Nephron (organoid): ENCODE measurements around the gene MLF2.

ENCODE experiments used
- H3K27ac Mint-ChIP-seq, 3 experiments: 2 replicates each; pipeline ENCODE4 v1.8.0; 2020; ENCODE audit warnings: mixed read lengths in 3 of 3, mild to moderate bottlenecking in 2 of 3, moderate library complexity in 1 of 3
- H3K27me3 Mint-ChIP-seq: 2 replicates; pipeline ENCODE4 v1.8.0; 2021; ENCODE audit warnings: low read depth, mild to moderate bottlenecking, moderate library complexity, mixed read lengths
- H3K36me3 Mint-ChIP-seq: 2 replicates; pipeline ENCODE4 v1.8.0; 2020; ENCODE audit warnings: low read depth, mixed read lengths
- H3K4me1 Mint-ChIP-seq: 2 replicates; pipeline ENCODE4 v1.8.0; 2020; ENCODE audit warnings: mixed read lengths
- H3K4me3 Mint-ChIP-seq, 3 experiments: 2 replicates each; pipeline ENCODE4 v1.8.0; 2020; ENCODE audit warnings: mild to moderate bottlenecking in 3 of 3, mixed read lengths in 3 of 3, moderate library complexity in 2 of 3
- H3K9me3 Mint-ChIP-seq: 2 replicates; pipeline ENCODE4 v1.8.0; 2020; ENCODE audit warnings: mixed read lengths
- TF ChIP-seq, protein P1 (sequence below), 3 experiments: fragments of 200-600 bp; sonication (generic); IDR thresholded peaks; one replicate each; pipeline ENCODE4 v1.5.0; 2021; ENCODE audit warnings: antibody characterized with exemption in 3 of 3; ENCODE audit not compliant: unreplicated experiment in 3 of 3

Gene MLF2

GRCh38 chr12:6771091-6771495 lies 18.2 kb upstream of the MLF2 start:
- Mint-ChIP-seq H3K27me3 (peaks cover 19% of the 10 kb centered on the region), H3K4me1 (peaks cover 35% of the 10 kb centered on the region), H3K27ac (peak overlapping the region in 1 of 3 experiments; percentile 45), H3K36me3 (peaks cover 48% of the 10 kb centered on the region), H3K4me3 (peak overlapping the region; percentile 70 to 73 (median 73)), H3K9me3 (no peaks in the 10 kb centered on the region)
- TF ChIP-seq, protein P1, sequence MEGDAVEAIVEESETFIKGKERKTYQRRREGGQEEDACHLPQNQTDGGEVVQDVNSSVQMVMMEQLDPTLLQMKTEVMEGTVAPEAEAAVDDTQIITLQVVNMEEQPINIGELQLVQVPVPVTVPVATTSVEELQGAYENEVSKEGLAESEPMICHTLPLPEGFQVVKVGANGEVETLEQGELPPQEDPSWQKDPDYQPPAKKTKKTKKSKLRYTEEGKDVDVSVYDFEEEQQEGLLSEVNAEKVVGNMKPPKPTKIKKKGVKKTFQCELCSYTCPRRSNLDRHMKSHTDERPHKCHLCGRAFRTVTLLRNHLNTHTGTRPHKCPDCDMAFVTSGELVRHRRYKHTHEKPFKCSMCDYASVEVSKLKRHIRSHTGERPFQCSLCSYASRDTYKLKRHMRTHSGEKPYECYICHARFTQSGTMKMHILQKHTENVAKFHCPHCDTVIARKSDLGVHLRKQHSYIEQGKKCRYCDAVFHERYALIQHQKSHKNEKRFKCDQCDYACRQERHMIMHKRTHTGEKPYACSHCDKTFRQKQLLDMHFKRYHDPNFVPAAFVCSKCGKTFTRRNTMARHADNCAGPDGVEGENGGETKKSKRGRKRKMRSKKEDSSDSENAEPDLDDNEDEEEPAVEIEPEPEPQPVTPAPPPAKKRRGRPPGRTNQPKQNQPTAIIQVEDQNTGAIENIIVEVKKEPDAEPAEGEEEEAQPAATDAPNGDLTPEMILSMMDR (IDR thresholded peaks at IDR 0.05; ENCODE audit: unreplicated experiment in 3 of 3): no peak

- Mint-ChIP-seq H3K9me3 (no peaks in the 10 kb centered on the region), H3K4me3 (peak overlapping the region; percentile 70 to 73 (median 72)), H3K36me3 (peaks cover 44% of the 10 kb centered on the region), H3K4me1 (peaks cover 35% of the 10 kb centered on the region), H3K27ac (peak overlapping the region in 1 of 3 experiments; percentile 45), H3K27me3 (peaks cover 18% of the 10 kb centered on the region)
- TF ChIP-seq, protein P1 (IDR thresholded peaks at IDR 0.05; ENCODE audit: unreplicated experiment in 3 of 3): no peak
Measured at GRCh38 chr12:6770600-6770999, 17.7 kb upstream of the MLF2 start.

DNA sequence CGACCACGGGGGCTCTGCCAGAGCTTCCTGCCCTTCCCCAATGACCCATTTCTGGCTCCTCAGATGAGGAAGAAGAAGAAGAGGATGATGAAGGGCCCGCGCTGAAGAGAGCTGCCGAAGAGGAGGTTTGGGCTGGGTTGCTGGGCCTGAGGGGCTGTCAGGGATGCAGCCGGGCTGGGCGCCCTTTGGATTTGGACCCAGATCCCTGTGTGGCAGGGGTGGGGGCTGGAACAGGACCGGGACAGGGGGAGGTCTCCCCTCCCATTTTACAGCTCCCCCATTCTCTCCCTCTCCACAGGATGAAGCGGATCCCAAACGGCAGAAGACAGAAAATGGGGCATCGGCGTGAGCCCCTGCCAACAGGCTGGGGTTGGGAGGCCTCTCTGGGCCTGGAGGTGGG lies 17.2 kb upstream of the MLF2 start:
- peaks cover 40% of the 10 kb centered on the region for H3K4me1 Mint-ChIP-seq
- peak overlapping the region; percentile 22 to 38 (median 26) for H3K4me3 Mint-ChIP-seq
- no peak overlapping the region for H3K27ac Mint-ChIP-seq
- TF ChIP-seq, protein P1 (IDR thresholded peaks at IDR 0.05; ENCODE audit: unreplicated experiment in 3 of 3): no peak
- H3K9me3 Mint-ChIP-seq: no peaks in the 10 kb centered on the region
- peaks cover 39% of the 10 kb centered on the region for H3K36me3 Mint-ChIP-seq
- peaks cover 15% of the 10 kb centered on the region for H3K27me3 Mint-ChIP-seq

GRCh38 chr12:6769666-6770065 lies 16.7 kb upstream of the MLF2 start:
- H3K4me3 Mint-ChIP-seq: peak overlapping the region; percentile 22 to 38 (median 26)
- peaks cover 35% of the 10 kb centered on the region for H3K36me3 Mint-ChIP-seq
- H3K27ac Mint-ChIP-seq: no peak overlapping the region
- peaks cover 11% of the 10 kb centered on the region for H3K27me3 Mint-ChIP-seq
- TF ChIP-seq, protein P1 (IDR thresholded peaks at IDR 0.05; ENCODE audit: unreplicated experiment in 3 of 3): no peak
- peaks cover 40% of the 10 kb centered on the region for H3K4me1 Mint-ChIP-seq
- no peaks in the 10 kb centered on the region for H3K9me3 Mint-ChIP-seq

- peaks cover 45% of the 10 kb centered on the region for H3K4me1 Mint-ChIP-seq
- peaks cover 33% of the 10 kb centered on the region for H3K36me3 Mint-ChIP-seq
- peak overlapping the region; percentile 93 to 99 (median 96) for H3K4me3 Mint-ChIP-seq
- peak overlapping the region; percentile 56 to 97 (median 80) for H3K27ac Mint-ChIP-seq
- H3K27me3 Mint-ChIP-seq: peaks cover 4% of the 10 kb centered on the region
- no peaks in the 10 kb centered on the region for H3K9me3 Mint-ChIP-seq
- TF ChIP-seq, protein P1 (IDR thresholded peaks at IDR 0.05; ENCODE audit: unreplicated experiment in 3 of 3): no peak
Measured at GRCh38 chr12:6768990-6769389, 16.0 kb upstream of the MLF2 start.

GRCh38 chr12:6768437-6768914 lies 15.5 kb upstream of the MLF2 start:
- H3K9me3 Mint-ChIP-seq: no peaks in the 10 kb centered on the region
- peaks cover 33% of the 10 kb centered on the region for H3K36me3 Mint-ChIP-seq
- H3K27ac Mint-ChIP-seq: peak overlapping the region; percentile 56 to 97 (median 80)
- peak overlapping the region; percentile 93 to 99 (median 96) for H3K4me3 Mint-ChIP-seq
- peaks cover 50% of the 10 kb centered on the region for H3K4me1 Mint-ChIP-seq
- H3K27me3 Mint-ChIP-seq: peaks cover 4% of the 10 kb centered on the region
- TF ChIP-seq, protein P1 (IDR thresholded peaks at IDR 0.05; ENCODE audit: unreplicated experiment in 3 of 3): no peak
